SK-N-SH (cell line): Measurements from ENCODE around the gene CRYBG1. TPM values are rescaled to one million over a fixed set of nuclear protein-coding genes. Genes with fewer than 3 reads are reported as not detected.

Source experiments
- CTCF ChIA-PET: fragments of 300-600, 350-600 bp; formaldehyde crosslinking; extraction: SDS; loops from one replicate; lab custom pipeline; 2021; lab: Yijun Ruan, JAX
- POLR2A ChIA-PET: fragments of 350-600 bp; sonication (Branson Sonifier 250); formaldehyde crosslinking; extraction: SDS; loops from one replicate; lab custom pipeline; 2020; ENCODE audit warnings: antibody characterized with exemption, inconsistent platforms; lab: Yijun Ruan, JAX
- DNase-seq: peaks from one replicate; pipeline ENCODE4 v3.0.0; 2012
- H2AFZ ChIP-seq: fragments of 200-600 bp; sonication (generic); 2 replicates; pipeline ENCODE4 v1.8.1; 2016; ENCODE audit warnings: antibody characterized with exemption, mild to moderate bottlenecking, low read depth
- H3F3A ChIP-seq: fragments of 200-600 bp; sonication (generic); replicated peaks from 2 replicates; pipeline ENCODE3; 2016; ENCODE audit warnings: antibody characterized with exemption, mild to moderate bottlenecking; ENCODE audit not compliant: insufficient read depth
- H3K27ac ChIP-seq, 2 experiments: fragments of 200-500 bp in 1 of 2; fragments of 200-600 bp in 1 of 2; sonication (Bioruptor generic) in 1 of 2; sonication (generic), shearing (Covaris generic) in 1 of 2; 2 replicates each; pipeline versions ENCODE4 v1.5.1 to v1.6.1; 2014 to 2016; ENCODE audit warnings: low read depth in 2 of 2, inconsistent platforms in 1 of 2, low read length in 1 of 2, mild to moderate bottlenecking in 1 of 2, mixed read lengths in 1 of 2
- H3K27me3 ChIP-seq: fragments of 200-600 bp; sonication (generic), shearing (Covaris generic); 2 replicates; pipeline ENCODE4 v1.6.1; 2016; ENCODE audit warnings: mixed run types; ENCODE audit not compliant: insufficient read depth
- H3K36me3 ChIP-seq, 2 experiments: fragments of 200-500 bp in 1 of 2; fragments of 200-600 bp in 1 of 2; sonication (Bioruptor generic) in 1 of 2; sonication (generic) in 1 of 2; replicated peaks in 1 of 2; 2 replicates each; pipeline versions ENCODE3 to v1.5.1; 2014 to 2016; ENCODE audit warnings: low read length in 1 of 2, mild to moderate bottlenecking in 1 of 2; ENCODE audit not compliant: insufficient read depth in 2 of 2, control insufficient read depth in 1 of 2
- H3K4me1 ChIP-seq, 2 experiments: fragments of 200-500 bp in 1 of 2; fragments of 200-600 bp in 1 of 2; sonication (Bioruptor generic) in 1 of 2; sonication (generic), shearing (Covaris generic) in 1 of 2; 2 replicates each; pipeline versions ENCODE4 v1.5.1 to v1.6.1; 2014 to 2016; ENCODE audit warnings: low read depth in 1 of 2, low read length in 1 of 2, mixed run types in 1 of 2; ENCODE audit not compliant: insufficient read depth in 2 of 2, control insufficient read depth in 1 of 2
- H3K4me2 ChIP-seq: fragments of 200-600 bp; sonication (generic), shearing (Covaris generic); 2 replicates; pipeline ENCODE4 v1.6.1; 2017; ENCODE audit warnings: mixed run types
- H3K4me3 ChIP-seq, 2 experiments: fragments of 200-500 bp in 1 of 2; fragments of 200-600 bp in 1 of 2; sonication (Bioruptor generic) in 1 of 2; sonication (generic), shearing (Covaris generic) in 1 of 2; 2 replicates each; pipeline versions ENCODE4 v1.5.1 to v1.8.1; 2014 to 2016; ENCODE audit warnings: low read depth in 2 of 2, inconsistent platforms in 1 of 2, low read length in 1 of 2, mild to moderate bottlenecking in 1 of 2, mixed read lengths in 1 of 2, moderate library complexity in 1 of 2
- H3K79me2 ChIP-seq: fragments of 200-600 bp; sonication (generic); 2 replicates; pipeline ENCODE4 v1.8.1; 2017; ENCODE audit warnings: mild to moderate bottlenecking; ENCODE audit not compliant: insufficient read depth
- H3K9ac ChIP-seq: fragments of 200-600 bp; sonication (generic); 2 replicates; pipeline ENCODE4 v1.6.1; 2017; ENCODE audit warnings: mixed run types
- H3K9me2 ChIP-seq: fragments of 200-600 bp; sonication (generic); 2 replicates; pipeline ENCODE4 v1.6.1; 2017; ENCODE audit warnings: mixed run types
- H3K9me3 ChIP-seq: fragments of 200-600 bp; sonication (generic); 2 replicates; pipeline ENCODE4 v1.6.1; 2017; ENCODE audit warnings: mixed run types, mild to moderate bottlenecking, moderate library complexity
- H4K20me1 ChIP-seq: fragments of 200-600 bp; sonication (generic); 2 replicates; pipeline ENCODE4 v1.6.1; 2017; ENCODE audit warnings: mild to moderate bottlenecking, mixed run types; ENCODE audit not compliant: insufficient read depth
- ELF1 ChIP-seq: IDR thresholded peaks from 2 replicates; pipeline ENCODE4 v1.4.0; 2012
- EP300 ChIP-seq, 2 experiments: IDR thresholded peaks; 2 replicates each; pipeline versions ENCODE4 v1.4.0 to v1.6.1; 2012; ENCODE audit warnings: borderline replicate concordance in 1 of 2, low read depth in 1 of 2, low read length in 1 of 2
- EZH2phosphoT487 ChIP-seq: fragments of 200-600 bp; sonication (generic); IDR thresholded peaks from 2 replicates; pipeline ENCODE4 v1.6.1; 2017; ENCODE audit warnings: low read depth, mixed run types, mild to moderate bottlenecking, antibody characterized with exemption, moderate library complexity, borderline replicate concordance
- FOXM1 ChIP-seq: IDR thresholded peaks from 2 replicates; pipeline ENCODE4 v1.4.0; 2012; ENCODE audit warnings: low read depth, mild to moderate bottlenecking
- GABPA ChIP-seq: IDR thresholded peaks from 2 replicates; pipeline ENCODE4 v1.4.0; 2012; ENCODE audit warnings: low read depth, mild to moderate bottlenecking
- GATA2 ChIP-seq: sonication (generic); formaldehyde crosslinking; IDR thresholded peaks from 2 replicates; pipeline ENCODE4 v1.5.0; 2020; ENCODE audit warnings: mild to moderate bottlenecking, missing genetic modification reagents
- MEF2A ChIP-seq: IDR thresholded peaks from 2 replicates; pipeline ENCODE4 v1.4.0; 2012; ENCODE audit warnings: low read depth, borderline replicate concordance
- NFIC ChIP-seq: IDR thresholded peaks from 2 replicates; pipeline ENCODE4 v1.4.0; 2012; ENCODE audit warnings: borderline replicate concordance
- NRF1 ChIP-seq: IDR thresholded peaks from 2 replicates; pipeline ENCODE4 v1.6.1; 2012; ENCODE audit warnings: low read depth, mild to moderate bottlenecking, low read length
- RCOR1 ChIP-seq: fragments of 150-350 bp; IDR thresholded peaks from 2 replicates; pipeline ENCODE4 v1.6.1; 2017; ENCODE audit warnings: antibody characterized with exemption, low read length
- SIN3A ChIP-seq: IDR thresholded peaks from 2 replicates; pipeline ENCODE4 v1.6.1; 2012; ENCODE audit warnings: low read depth, mild to moderate bottlenecking, low read length, moderate library complexity, borderline replicate concordance
- SMC3 ChIP-seq: IDR thresholded peaks from 2 replicates; pipeline ENCODE4 v1.6.1; 2012; ENCODE audit warnings: low read depth, low read length, improper control_type of control experiment
- TCF12 ChIP-seq: IDR thresholded peaks from 2 replicates; pipeline ENCODE4 v1.4.0; 2012
- TEAD4 ChIP-seq: IDR thresholded peaks from 2 replicates; pipeline ENCODE4 v1.4.0; 2012; ENCODE audit warnings: mild to moderate bottlenecking, borderline replicate concordance; ENCODE audit not compliant: insufficient read depth
- YY1 ChIP-seq: IDR thresholded peaks from 2 replicates; pipeline ENCODE4 v1.4.0; 2012; ENCODE audit warnings: low read depth, mild to moderate bottlenecking
- WGBS: methylation state at CpG from one replicate; pipeline ENCODE4 v1.1.6; 2017; ENCODE audit warnings: low lambda C conversion rate; 5-methylcytosine and 5-hydroxymethylcytosine counted together
- polyA plus RNA-seq, 3 experiments: library from polyadenylated mRNA; depleted of rRNA; stranded (reverse); fragments of >200 nt; gene quantifications; 2 replicates each; pipeline ENCODE4 v1.2.3, GENCODE V29; 2012
- TF ChIP-seq, protein P1 (sequence below): IDR thresholded peaks from 2 replicates; pipeline ENCODE4; 2012
- TF ChIP-seq, protein P2 (sequence below): fragments of 200-600 bp; sonication (generic); IDR thresholded peaks from 2 replicates; pipeline ENCODE4 v1.6.1; 2017; ENCODE audit warnings: antibody characterized with exemption, mild to moderate bottlenecking, moderate library complexity
- TF ChIP-seq, protein P3 (sequence below): IDR thresholded peaks from 2 replicates; pipeline ENCODE4 v1.4.0; 2012; ENCODE audit warnings: low read depth, borderline replicate concordance
- TF ChIP-seq, protein P4 (sequence below): IDR thresholded peaks from 2 replicates; pipeline ENCODE4 v1.6.1; 2012; ENCODE audit warnings: mild to moderate bottlenecking, low read depth, low read length, moderate library complexity
- TF ChIP-seq, protein P5 (sequence below): IDR thresholded peaks from 2 replicates; pipeline ENCODE4 v1.4.0; 2012; ENCODE audit warnings: low read depth

The CRYBG1 gene
- polyA plus RNA-seq, 1 of the 3 experiments (the other 2 are of a cell fraction) = 13.8 TPM

DNA sequence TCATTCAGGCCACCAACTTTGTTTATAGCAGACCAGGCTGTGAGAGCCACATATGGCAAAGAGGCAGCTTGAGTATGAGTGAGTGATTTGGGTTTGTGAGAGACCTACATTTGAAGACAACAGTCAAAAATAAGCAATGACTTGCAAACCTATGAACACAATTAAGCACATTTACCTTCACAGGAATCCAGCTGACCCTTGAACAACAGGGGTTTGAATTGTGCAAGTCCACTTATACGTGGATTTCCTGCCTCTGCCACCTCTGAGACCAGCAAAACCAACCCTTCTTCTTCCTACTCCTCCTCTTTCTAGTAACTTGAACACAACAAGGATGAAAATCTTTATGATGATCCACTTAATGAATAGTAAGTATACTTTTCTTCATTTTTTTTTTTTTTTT, 258.7 kb downstream of the CRYBG1 start (continued):
- TF ChIP-seq EZH2phosphoT487 (no peak), TEAD4 (no peak), GATA2 (no peak), FOXM1 (no peak)

DNA sequence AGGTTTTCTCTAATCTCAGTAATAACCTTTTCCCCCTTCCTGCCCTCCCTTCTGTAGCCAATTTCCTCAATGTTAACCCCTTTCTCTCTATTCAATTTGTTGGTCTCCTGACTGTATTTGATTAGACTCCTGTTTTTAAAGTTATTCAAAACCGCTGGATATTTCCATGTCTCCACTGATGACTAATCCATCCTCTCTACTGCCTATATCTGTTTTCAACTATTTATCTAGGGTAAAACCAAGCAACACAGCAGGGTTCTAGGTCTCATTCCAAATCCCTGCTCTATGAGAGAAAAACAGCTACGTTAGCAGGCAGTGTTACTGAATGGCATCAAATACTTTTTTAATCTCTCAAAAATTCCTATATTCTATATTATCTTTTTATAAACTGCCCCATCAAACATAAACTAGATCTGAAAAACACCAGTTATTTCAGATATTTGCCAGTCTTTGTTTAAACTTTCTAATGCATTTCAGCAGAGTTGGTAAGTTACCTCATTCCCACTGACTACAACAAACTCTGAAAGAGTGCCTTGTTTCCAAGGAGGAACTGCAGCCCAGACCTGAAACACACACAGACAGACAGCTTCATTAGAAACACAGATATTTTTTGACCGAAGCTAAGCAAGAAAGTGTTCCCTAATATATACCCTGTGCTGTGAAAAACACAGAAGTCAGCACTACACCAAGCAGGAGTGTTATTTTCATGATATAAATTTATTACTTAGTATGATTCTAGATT, 260.6 kb downstream of the CRYBG1 start:
- TF ChIP-seq RCOR1 (no peak), GATA2 (no peak), YY1 (no peak), ELF1 (no peak), SMC3 (no peak), EP300 (IDR thresholded peaks at IDR 0.05; ENCODE audit: borderline replicate concordance in 1 of 2, low read depth in 1 of 2, low read length in 1 of 2) (no peak), SIN3A (no peak), MEF2A (no peak), NRF1 (no peak), TCF12 (no peak), NFIC (no peak), GABPA (no peak)
- TF ChIP-seq, protein P1, sequence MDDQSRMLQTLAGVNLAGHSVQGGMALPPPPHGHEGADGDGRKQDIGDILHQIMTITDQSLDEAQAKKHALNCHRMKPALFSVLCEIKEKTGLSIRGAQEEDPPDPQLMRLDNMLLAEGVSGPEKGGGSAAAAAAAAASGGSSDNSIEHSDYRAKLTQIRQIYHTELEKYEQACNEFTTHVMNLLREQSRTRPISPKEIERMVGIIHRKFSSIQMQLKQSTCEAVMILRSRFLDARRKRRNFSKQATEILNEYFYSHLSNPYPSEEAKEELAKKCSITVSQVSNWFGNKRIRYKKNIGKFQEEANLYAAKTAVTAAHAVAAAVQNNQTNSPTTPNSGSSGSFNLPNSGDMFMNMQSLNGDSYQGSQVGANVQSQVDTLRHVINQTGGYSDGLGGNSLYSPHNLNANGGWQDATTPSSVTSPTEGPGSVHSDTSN = no peak
- TF ChIP-seq, protein P2, sequence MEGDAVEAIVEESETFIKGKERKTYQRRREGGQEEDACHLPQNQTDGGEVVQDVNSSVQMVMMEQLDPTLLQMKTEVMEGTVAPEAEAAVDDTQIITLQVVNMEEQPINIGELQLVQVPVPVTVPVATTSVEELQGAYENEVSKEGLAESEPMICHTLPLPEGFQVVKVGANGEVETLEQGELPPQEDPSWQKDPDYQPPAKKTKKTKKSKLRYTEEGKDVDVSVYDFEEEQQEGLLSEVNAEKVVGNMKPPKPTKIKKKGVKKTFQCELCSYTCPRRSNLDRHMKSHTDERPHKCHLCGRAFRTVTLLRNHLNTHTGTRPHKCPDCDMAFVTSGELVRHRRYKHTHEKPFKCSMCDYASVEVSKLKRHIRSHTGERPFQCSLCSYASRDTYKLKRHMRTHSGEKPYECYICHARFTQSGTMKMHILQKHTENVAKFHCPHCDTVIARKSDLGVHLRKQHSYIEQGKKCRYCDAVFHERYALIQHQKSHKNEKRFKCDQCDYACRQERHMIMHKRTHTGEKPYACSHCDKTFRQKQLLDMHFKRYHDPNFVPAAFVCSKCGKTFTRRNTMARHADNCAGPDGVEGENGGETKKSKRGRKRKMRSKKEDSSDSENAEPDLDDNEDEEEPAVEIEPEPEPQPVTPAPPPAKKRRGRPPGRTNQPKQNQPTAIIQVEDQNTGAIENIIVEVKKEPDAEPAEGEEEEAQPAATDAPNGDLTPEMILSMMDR = no peak
- TF ChIP-seq, protein P3, sequence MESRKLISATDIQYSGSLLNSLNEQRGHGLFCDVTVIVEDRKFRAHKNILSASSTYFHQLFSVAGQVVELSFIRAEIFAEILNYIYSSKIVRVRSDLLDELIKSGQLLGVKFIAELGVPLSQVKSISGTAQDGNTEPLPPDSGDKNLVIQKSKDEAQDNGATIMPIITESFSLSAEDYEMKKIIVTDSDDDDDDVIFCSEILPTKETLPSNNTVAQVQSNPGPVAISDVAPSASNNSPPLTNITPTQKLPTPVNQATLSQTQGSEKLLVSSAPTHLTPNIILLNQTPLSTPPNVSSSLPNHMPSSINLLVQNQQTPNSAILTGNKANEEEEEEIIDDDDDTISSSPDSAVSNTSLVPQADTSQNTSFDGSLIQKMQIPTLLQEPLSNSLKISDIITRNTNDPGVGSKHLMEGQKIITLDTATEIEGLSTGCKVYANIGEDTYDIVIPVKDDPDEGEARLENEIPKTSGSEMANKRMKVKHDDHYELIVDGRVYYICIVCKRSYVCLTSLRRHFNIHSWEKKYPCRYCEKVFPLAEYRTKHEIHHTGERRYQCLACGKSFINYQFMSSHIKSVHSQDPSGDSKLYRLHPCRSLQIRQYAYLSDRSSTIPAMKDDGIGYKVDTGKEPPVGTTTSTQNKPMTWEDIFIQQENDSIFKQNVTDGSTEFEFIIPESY = no peak
- TF ChIP-seq, protein P4, sequence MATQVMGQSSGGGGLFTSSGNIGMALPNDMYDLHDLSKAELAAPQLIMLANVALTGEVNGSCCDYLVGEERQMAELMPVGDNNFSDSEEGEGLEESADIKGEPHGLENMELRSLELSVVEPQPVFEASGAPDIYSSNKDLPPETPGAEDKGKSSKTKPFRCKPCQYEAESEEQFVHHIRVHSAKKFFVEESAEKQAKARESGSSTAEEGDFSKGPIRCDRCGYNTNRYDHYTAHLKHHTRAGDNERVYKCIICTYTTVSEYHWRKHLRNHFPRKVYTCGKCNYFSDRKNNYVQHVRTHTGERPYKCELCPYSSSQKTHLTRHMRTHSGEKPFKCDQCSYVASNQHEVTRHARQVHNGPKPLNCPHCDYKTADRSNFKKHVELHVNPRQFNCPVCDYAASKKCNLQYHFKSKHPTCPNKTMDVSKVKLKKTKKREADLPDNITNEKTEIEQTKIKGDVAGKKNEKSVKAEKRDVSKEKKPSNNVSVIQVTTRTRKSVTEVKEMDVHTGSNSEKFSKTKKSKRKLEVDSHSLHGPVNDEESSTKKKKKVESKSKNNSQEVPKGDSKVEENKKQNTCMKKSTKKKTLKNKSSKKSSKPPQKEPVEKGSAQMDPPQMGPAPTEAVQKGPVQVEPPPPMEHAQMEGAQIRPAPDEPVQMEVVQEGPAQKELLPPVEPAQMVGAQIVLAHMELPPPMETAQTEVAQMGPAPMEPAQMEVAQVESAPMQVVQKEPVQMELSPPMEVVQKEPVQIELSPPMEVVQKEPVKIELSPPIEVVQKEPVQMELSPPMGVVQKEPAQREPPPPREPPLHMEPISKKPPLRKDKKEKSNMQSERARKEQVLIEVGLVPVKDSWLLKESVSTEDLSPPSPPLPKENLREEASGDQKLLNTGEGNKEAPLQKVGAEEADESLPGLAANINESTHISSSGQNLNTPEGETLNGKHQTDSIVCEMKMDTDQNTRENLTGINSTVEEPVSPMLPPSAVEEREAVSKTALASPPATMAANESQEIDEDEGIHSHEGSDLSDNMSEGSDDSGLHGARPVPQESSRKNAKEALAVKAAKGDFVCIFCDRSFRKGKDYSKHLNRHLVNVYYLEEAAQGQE = no peak
- TF ChIP-seq, protein P5, sequence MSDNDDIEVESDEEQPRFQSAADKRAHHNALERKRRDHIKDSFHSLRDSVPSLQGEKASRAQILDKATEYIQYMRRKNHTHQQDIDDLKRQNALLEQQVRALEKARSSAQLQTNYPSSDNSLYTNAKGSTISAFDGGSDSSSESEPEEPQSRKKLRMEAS = no peak
- Histone ChIP-seq H3K27ac (0 out of 4 replicates have a peak overlapping the region, but pooled peaks of 1 of the 2 experiments have one; percentile 3), H2AFZ (no peak overlapping the region), H3K4me2 (no peak overlapping the region), H3K79me2 (no peaks in the 10 kb centered on the region), H3K9me3 (no peaks in the 10 kb centered on the region), H3K27me3 (no peaks in the 10 kb centered on the region), H3F3A (no peaks in the 10 kb centered on the region), H3K9ac (no peak overlapping the region), H3K9me2 (no peaks in the 10 kb centered on the region), H3K4me1 (no peaks in the 10 kb centered on the region; a peak in 1 of 4 replicates), H3K36me3 (peaks cover 6 to 8% of the 10 kb centered on the region in 2 experiments), H3K4me3 (no peak overlapping the region), H4K20me1 (no peaks in the 10 kb centered on the region)
- WGBS = 76% methylated on average over 3 of the region's 3 CpGs
- POLR2A ChIA-PET = no interaction called here
- no peak for DNase-seq
- CTCF ChIA-PET = interaction anchor here (2.1 to 3.6 kb wide), 2 partner anchors 11 to 358 kb away, joined by 8 to 15 read pairs; no protein-coding TSS in a partner anchor
